Activated T-cell treated with anti-CD3 and anti-CD28 coated beads for 48 hours (primary cell): ENCODE data around the gene MRPS12.
"Not testable (repeated sequence)": the region's sequence is repeated elsewhere in the genome, so short reads cannot be mapped to it uniquely, and the experiment has no call there.

ENCODE experiments used
- DNase-seq: peaks from one replicate; pipeline ENCODE4 v3.0.0-alpha.2; 2020; ENCODE audit warnings: low read depth

Gene MRPS12

DNA sequence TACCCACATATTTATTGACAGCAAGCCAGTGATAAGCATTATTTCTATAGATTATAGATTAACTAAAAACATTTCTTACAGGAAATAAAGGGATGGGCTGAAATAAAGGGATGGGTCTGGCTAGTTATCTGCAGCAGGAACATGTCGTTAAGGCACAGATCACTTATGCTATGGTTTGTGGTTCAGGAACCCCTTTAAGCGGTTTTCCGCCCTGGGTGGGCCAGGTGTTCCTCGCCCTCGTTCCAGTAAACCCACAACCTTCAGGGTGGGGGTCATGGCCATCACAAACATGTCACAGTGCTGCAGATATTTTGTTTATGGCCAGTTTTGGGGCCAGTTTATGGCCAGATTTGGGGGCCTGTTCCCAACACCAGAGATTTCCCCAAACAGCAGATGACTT is 10.7 kb downstream of the MRPS12 start:
- DNase-seq: not testable (repeated sequence)

DNA sequence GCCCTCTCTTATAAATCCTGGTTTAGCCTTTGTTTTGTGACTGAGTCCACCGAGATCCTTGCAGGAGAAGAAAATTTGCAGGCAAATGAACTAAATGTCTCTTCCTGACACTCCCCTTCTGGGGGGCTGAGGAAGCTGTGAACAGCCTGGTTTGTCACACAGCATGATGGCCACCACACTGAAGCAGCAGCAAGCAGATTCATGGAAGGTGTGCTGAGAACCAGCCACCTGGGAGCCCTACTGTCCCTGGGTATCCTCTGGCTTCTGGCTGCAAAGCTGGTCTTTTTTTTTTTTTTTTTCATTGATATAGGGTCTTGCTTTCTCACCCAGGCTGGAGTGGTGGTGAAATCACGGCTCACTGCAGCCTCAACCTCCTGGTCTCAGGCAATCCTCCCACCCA is 11.2 kb downstream of the MRPS12 start:
- no peak for DNase-seq

DNA sequence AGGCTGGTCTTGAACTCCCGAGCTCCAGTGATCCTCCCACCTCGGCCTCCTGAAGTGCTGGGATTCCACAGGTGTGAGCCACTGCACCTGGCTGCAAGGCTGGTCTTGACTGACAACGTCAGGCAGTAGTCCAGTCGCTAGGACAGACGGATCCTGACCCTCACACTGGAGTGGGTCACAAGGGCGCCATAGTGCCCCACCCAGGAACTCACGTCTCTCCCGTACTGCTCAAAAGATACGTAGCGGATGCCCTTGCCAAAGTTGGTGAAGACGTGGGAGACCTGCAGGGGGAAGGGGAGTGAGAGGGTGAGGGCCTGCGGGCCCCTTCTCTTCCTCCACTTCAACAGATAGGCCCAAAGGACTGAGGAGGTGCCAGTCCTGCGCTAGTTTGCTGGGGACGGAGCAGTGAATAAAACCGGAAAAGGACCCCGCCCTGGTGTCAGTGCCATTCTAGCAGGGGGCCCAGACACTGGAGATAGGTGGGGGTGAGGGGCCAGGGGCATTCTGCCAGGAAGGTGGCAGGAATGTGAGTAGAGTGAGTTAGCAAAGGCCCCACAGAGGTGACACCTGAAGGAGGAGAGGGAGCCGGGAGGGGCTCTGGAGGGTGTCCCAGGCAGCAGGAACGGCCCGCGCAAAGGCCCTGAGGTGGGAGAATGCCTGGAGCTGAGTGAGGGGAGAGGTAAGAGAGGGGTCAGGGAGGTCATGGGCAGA is 11.9 kb downstream of the MRPS12 start:
- DNase-seq: no peak

DNA sequence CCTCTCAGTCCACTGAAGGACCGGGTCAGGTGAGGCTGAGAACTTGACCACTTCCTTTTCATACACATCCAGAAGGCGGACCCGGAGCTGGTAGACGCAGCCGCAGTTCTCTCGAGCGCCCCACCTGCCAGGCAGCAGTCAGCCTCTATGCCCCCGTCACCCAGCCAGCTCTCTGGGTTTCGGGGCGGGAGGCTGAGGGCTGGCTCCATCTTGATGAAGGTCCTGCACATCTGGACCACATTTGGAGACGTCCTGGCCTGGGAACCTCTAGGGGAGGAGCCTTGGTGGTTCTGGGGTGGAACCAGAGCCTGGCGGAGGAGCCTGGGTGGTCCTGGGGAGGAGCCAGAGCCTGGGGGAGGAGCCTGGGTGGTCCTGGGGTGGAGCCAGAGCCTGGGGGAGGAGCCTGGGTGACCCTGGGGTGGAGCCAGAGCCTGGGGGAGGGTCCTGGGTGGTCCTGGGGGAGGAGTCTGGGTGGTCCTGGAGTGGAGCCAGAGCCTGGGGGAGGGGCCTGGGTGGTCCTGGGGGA is 14.3 kb downstream of the MRPS12 start:
- no peak for DNase-seq

DNA sequence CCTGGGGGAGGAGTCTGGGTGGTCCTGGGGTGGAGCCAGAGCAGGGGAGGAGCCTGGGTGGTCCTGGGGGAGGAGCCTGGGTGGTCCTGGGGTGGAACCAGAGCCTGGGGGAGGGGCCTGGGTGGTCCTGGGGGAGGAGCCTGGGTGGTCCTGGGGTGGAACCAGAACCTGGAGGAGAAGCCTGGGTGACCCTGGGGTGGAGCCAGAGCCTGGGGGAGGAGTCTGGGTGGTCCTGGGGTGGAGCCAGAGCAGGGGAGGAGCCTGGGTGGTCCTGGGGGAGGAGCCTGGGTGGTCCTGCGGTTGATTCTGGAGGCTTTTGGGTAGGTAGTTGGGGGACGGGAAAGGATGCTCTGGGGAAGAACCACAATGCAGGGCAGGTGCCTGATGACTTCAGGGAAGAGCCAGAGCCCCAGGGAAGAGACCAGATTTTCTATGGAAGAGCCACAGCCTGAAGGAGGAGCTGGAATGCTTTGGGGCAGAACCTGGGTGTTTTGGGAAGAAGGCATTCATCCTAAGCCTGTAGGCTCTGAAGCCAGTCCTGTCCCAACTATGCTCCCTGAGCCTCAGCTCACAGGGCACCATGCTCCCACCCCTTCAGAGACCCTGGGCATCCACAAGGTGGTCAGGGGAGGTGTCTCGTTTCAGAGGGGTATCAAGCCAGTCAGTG is 15.0 kb downstream of the MRPS12 start:
- DNase-seq: no peak

DNA sequence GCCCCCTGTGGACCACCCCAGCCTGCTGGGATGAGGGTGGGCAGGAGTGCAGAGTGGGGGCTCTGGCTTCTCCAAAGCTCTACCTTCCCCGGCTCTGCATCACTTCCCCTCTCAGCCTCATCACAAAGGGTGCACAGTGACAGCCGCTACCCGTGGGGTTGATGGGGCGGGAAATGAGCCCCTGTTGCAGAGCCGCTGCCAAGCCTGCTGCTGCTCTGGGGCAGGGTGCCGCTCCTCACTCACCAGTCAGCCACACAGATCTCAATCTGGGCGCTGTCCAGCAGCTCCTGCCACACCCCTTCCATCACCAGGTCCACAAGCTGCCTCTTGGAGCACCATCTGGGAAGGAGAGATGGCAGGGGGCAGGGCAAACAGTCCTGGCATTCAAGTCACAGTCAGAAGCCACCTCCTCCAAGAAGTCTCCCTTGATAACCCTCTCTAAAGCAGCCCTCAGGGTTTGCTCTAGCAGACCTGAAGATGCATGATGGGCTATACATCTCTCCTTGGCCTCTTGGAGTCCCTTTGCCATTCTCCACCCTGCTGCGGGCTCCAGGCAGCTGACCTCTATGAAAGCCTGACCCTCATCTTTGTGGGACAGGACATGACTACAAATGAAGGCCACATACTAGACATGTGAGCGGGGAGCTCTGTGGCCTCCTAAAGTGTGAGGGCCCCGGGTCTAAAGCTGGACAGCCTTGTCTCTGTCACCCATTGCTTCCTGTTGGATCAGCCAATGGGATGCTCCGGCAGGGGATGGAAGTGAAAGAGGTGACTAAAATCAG is 15.7 kb downstream of the MRPS12 start:
- DNase-seq: no peak

DNA sequence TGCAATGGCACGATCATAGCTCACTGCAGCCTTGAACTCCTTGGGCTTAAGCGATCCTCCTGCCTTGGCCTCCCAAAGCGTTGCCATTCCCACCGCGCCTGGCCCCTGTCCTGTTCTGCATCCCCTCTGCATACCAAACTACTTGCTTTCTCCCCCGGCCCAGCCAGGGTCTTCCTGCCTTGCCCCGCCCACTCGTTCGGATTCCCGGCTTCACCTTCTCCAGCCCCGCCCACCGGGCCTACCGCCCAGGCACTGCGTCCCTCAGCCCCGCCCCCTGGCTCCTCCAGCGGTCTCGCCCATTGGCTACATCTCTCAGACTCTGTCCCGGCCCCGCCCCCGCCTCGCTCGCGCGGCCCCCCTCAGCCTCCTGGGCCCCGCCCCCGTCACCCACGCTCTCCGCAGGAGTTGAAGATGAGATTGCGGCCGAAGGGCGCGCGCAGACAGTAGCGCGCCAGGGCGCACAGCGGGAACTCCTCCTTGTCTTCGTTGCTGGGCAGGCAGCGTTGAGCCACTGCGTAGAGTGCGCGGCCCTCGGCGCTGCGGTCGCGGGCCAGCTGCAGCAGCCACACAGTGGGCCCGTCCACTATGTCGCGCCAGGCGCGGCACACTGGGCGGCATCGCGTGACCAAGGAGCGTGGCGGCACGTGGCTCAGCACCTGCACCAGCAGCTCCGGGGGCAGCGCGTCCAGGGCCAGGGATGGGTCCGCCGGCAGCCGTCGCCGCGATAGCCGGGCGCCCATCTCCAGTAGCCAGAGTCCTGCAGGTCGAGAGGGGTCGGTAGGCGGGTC is 19.0 kb downstream of the MRPS12 start:
- peak; percentile 87 for DNase-seq

DNA sequence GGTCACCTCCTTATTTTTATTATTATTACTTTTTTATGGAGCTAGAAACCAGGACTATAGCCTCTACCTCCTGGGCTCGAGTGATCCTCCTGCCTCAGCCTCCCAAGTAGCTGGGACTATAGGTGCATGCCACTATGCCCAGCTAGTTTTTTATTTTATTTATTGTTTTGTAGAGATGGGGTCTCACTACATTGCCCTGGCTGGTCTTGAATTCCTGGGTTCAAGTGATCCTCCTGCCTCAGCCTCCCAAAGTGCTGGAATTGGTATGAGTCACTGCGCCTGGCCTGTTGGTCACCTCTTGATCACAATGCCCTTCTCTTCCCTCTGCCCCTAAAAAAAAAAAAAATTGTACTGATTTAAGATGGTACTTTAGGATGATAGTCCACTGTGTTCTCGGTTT is 20.4 kb downstream of the MRPS12 start:
- DNase-seq: no peak

DNA sequence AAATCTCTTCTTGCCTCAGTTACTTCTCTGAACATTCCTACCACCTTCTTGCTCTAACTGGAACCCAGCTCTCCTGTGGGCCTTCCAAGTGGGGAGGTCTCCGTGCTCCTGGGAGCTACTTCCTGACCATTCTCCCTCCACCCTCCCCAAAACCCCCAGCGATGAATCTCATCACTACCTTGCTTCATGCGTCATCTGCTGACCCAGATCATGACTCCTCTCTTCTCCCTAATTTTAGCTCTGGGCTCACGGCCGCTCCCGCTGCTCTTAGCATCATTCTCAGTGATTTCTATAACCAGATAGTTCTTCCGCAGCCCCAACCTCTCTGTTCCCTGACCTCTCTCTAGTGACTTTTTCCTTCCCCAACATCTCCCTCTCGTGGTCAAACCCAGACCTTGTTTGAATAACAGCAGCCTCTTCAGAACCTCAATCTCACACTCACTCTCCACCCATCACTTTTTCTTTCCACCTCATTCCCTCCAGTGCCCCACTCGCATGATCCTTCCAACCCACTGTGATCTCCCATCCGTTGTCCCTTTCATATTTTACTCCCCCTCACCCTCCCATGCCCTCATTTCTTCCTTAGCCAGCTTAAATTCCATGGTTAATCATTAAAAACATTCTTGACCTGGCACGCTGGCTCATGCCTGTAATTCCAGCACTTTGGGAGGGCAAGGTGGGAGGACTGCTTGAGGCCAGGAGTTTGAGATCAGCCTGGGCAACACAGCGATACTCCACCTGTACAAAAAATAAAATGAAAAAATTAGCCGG is 21.8 kb downstream of the MRPS12 start:
- no peak for DNase-seq

DNA sequence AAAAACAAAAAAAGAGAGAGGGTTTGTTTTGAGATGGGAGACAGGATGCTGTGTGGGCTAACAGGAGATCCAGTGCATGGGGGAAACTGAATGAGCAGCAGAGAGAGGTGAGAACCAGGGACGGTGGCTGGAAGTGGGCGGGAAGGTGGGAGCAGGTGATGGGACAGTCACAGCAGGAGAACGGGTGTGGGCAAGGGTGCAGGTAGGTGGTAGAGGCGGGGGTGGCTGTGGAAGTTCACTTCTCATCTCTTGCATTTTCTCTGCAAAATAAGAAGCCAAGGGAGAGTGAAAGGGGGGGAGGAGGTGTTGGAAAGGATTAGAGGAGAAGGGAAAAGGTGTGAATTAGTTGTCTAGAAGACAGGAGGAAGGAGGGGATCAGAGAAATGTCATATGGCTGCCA is 22.9 kb downstream of the MRPS12 start:
- no peak for DNase-seq

DNA sequence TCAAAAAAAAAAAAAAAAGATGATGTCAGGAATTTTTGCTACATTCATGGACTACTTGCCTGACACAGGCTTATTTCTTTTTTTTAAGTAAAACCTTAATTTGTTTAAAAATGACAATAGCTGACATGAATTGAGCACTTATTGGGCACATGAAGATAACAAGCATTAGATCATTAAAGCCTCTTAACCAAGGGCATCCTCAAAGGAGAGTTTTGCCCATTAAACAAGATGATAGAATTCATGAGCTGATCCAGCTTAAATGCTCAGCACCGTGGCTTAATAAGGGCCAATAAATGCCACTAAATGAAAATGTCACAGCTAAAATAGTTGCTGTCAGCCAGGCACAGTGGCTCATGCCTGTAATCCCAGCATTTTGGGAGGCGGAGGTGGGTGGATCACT is 25.5 kb downstream of the MRPS12 start:
- DNase-seq: no peak

DNA sequence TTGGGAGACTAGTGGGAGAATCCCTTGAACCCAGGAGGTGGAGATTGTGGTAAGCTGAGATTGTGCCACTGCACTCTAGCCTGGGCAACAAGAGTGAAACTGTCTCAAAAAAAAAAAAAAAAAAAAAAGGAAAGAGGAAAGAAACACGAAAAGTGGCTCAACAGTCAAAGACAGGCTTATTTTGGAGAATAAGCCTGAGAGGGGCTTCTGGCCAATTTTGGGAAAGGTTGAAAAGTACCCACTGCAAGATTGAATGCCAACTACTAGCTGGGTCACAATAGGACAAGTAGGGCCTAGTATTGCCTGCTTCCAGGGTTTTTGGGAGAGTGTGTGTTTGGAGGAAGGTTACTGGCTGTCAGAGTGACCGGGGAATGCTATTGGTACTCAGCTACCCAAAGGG is 27.6 kb downstream of the MRPS12 start:
- no peak for DNase-seq

DNA sequence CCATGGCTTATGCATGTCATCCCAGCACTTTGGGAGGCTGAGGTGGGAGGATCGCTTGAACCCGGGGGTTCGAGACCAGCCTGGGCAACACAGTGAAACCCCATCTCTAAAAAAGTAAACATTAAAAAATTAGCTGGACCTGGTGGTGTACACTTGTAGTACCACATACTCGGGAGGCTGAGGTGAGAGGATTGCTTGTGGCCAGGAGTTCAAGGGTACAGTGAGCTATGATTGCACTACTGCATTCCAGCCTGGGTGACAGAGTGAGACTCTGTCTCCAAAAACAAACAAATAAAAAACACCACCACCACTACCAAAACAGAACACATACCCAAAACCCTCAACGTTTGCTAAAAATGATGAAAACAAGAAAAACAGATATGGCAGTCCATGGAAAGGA is 28.9 kb downstream of the MRPS12 start:
- no peak for DNase-seq

DNA sequence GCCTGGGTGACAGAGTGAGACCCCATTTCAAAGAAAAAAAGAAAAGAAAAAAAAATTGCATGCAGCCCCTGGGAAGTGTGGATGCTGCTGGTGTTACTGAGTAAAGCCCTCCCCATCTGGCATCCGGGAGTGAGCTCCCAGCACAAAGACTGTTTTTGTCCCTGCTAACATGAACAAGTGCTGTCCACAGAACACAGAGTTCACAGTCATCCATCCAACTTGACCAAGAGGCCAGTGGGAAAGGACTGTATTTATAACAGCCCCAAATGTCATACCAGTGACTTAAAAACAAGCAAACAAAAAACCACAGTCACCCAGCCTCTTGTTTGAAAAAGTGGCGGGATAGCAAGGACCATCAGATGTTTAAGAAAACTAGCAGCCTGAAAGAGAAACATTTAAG is 34.0 kb downstream of the MRPS12 start:
- no peak for DNase-seq

DNA sequence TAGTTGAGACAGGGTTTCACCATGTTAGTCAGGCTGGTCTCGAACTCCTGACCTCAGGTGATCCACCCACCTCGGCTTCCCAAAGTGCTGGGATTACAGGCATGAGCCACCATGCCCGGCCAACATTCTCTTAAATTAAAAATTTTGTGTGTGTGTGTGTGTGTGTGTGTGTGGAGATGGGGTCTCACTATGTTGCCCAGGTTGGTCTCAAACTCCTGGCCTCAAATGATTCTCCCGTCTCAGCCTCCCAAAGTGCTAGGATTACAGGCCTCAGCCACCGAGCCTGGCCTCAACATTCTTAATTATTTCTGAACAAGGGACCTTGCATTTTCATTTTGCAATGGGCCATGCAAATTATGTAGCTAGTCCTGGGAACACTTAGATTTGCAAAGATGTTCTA is 35.4 kb downstream of the MRPS12 start:
- DNase-seq: not testable (repeated sequence)

DNA sequence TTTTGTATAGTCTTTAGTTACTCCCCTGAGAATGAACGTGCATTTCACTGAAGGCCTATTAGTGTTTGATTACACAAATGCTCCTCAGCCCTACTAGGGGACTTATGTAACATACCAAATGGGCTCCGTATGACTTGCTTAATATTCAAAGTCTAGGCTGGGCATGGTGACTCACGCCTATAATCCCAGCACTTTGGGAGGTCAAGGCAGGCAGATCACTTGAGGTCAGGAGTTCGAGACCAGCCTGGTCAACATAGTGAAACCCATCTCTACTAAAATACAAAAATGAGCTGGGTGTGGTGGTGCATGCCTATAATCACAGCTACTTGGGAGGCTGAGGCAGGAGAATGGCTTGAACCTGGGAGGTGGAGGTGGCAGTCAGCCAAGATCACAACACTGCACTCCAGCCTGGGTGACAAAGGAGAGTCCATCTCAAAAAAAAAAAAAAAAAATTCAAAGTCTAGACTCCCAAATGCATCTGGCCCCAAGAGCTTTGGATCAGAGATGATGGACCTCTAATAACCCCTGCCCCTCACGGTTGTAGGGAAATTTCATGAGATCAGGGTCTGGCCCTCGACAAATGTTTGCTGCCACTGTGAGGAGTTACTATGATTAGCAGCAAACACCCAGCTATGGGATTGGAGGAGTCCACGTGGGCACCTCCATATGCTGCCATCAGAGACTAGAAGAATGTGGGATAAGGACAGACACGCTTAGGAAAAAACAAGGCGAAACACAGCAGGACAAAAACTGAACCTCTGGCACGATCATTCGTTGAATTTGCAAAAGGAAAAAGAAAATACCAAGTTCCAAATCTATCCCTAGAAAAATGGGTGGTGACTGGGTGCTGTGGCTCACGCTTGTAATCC is 40.2 kb downstream of the MRPS12 start:
- DNase-seq: no peak

DNA sequence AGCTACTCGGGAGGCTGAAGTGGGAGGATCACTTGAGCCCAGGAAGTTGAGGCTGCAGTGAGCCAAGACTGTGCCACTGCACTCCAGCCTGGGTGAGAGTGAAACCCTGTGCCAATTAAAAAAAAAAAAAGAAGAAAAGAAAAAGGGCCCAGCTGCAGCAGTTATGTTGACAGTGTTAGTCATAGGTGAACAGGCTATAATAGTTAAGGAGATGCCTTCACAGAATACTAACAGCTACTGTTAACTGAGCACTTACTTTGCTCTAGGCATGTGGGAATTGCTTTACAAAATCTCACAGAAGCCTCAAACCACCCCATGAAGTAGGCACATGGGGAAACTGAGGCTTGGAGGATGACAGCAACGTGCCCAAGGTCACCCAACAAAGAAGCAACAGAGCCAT is 40.9 kb downstream of the MRPS12 start:
- no peak for DNase-seq

DNA sequence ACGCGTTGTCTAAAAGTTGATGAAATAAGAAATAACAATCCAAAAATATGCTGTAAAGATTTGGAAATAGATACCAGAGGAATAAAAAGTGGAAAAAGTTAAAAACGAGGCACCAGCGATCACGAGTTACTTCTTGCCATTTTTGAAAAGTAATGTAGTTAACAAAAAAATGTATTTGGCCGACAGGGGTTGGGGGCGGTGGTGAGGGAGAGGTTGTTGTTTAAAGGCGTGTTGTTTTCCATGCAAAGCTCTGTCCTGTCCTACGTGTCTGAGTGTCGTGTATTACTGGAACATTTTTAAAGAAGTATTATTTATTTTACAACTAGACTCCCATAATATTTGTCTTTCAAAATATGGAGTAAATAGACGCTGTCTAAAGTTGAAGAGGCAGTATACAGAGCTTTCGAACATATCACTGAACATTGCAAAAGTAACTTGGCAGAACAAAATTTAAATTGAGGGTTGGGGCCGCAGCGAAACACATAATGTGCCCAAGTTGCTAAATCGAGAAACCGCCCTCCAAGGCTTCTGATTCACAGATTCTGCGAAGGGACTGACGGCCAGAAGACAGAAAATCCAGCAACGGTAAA is 44.0 kb downstream of the MRPS12 start:
- no peak for DNase-seq

DNA sequence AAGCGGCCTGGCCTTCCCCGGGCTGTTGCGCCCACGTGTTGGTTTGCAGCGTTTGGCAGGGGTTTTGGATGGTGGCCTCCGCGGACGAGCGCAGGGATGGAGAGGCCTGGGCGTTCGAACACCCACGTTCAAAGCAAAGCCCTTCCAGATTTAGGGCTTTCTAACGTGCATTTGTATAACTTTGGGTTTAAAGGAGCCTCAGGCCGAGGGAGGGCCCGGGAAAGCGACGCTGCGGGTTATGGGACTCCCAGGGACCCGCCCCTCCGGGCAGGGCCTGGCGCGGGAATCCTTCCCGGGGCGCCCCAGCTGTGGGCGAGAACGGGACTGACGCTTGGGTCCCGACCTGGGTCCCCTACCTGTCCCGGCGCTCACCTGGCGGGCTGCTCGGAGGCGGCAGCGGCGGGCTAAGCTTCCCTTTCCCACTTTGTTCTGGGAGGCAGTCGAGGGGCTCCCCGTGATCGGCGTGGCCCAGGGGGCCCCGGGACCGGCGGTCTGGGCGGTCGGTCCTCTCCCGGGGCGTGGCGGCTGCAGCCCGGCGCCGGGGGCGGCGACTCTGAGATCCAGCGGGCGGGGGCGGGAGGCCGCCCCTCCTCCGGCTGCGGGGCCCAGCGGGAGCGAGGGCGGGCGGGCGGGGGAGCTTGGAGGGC is 44.6 kb downstream of the MRPS12 start, which contains the start of gene FBXO17:
FBXO17 (minus strand) TSS at position 529 of the 647 bp plus-strand sequence. CDS start 25,423 bp downstream, outside the sequence.
- no peak for DNase-seq
